Eye (tissue), 1 donor: ENCODE measurements around the gene EPM2AIP1.
"Not testable (repeated sequence)": the region's sequence is repeated elsewhere in the genome, so short reads cannot be mapped to it uniquely, and the experiment has no call there.

Experiments used
- DNase-seq: peaks from one replicate; pipeline ENCODE4 v3.0.0-alpha.2; 2015

Gene EPM2AIP1

GRCh38 chr3:36991923-36992805 lies 767 bp downstream of the EPM2AIP1 start:
- peak; percentile 87 for DNase-seq

DNA sequence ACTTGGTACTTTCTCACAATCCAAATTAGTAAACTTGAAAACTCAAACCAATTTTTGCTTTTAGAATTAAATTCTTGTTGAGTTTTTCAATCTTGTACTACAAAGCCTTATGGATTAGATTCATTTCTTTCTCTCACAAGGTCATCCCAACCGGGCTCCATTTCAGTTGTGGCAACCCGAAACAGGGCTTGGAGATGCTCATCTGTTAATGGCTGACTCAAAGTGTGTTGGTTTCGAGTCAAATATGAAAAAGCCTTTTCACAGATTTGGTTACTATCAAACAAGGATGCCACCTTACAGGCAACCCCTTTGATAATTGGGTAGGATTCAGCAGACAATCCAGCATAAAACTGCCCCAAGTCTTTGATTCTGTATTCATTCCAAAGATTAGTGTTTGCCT lies 1.8 kb downstream of the EPM2AIP1 start:
- DNase-seq: no peak

- no peak for DNase-seq
Measured at GRCh38 chr3:36989568-36989967, 3.4 kb downstream of the EPM2AIP1 start.

GRCh38 chr3:36989005-36989404 lies 3.9 kb downstream of the EPM2AIP1 start:
- no peak for DNase-seq

DNA sequence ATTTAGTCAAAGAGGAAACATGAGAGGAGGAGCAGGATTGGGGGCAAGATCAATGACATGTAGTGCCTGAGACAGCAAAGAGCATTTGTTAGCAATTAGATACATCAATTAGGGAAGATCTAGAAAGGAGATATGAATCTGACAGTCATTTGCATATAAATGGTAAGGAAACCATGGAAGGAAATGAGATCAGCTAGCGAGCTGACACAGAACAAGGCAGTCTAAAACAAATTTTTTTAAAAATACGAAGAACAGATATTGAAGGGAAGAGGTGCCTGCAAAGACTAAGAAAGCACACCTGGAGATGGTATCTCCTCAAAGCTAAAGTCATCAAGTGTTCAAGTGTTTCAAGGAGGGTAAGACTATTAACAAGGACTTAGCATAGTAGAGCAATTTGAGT lies 4.6 kb downstream of the EPM2AIP1 start:
- no peak for DNase-seq

DNA sequence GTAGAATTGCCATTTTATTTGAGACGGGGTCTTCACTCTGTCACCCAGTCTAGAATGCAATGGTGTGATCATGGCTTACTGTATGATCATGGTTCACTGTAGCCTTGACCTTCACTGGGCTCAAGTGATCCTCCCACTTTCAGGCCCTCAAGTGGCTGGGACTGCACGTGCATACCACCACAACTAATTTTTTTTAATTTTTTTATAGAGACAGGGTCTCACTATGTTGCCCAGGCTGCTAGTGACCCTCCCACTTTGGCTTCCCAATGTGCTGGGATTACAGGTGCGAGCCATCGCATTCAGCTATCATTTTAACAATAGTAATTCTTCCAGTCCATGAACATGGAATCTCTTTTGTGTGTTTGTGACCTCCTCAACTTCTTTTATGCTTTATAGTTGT lies 11.9 kb downstream of the EPM2AIP1 start:
- no peak for DNase-seq

DNA sequence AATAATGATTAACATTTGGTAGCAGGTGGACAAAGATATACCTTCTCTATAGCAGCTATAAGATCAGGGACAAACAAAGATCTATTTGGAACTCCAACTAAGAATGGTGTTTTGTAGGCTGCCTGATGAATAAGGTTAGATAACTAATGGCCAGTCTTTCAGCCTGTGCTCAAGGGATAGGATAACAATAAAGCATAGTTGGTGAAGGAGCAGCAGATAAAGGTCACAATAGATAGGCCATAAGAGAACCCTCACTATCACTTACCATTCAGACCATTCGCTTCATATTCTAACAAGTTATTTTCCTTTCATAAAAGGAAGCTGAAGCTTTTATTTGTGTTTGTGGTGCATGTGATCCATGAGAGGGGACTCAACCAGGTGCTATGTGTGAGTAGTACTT lies 19.8 kb downstream of the EPM2AIP1 start:
- no peak for DNase-seq

GRCh38 chr3:36972163-36972562 lies 20.8 kb downstream of the EPM2AIP1 start:
- DNase-seq: no peak

- peak; percentile 90 for DNase-seq
Measured at GRCh38 chr3:36969540-36970432, 23.1 kb downstream of the EPM2AIP1 start.

- no peak for DNase-seq
Measured at GRCh38 chr3:36969085-36969484, 23.8 kb downstream of the EPM2AIP1 start.

DNA sequence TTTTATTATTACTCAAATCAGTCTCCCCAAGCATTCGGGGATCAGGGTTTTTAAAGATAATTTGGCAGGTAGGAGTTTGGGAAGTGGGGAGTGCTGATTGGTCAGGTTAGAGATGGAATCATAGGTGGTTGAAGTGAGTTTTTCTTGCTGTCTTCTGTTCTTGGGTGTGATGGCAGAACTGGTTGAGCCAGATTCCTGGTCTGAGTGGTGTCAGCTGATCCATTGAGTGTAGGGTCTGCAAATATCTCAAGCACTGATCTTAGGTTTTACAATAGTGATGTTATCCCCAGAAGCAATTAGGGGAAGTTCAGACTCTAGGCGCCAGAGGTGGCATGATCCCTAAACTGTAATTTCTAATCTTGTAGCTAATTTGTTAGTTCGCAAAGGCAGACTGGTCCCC lies 27.5 kb downstream of the EPM2AIP1 start:
- DNase-seq: peak; percentile 29

DNA sequence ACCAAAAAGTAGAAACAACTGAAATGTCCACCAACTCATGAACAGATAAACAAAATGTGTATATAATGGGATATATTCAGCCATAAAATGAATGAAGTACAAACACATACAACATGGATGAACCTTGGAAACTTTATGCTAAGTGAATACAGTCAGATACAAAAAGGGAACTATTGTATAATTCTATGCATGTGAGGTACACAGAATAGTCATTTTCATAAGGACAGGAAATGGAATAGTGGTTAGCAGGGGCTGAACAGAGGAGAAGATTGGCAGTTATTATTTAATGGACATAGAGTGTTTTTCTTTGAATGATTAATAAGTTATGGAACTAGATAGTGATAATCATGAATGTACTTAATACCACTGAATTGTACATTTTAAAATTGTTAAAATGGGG lies 28.1 kb downstream of the EPM2AIP1 start:
- no peak for DNase-seq

- no peak for DNase-seq
Measured at GRCh38 chr3:36964331-36964730, 28.6 kb downstream of the EPM2AIP1 start.

DNA sequence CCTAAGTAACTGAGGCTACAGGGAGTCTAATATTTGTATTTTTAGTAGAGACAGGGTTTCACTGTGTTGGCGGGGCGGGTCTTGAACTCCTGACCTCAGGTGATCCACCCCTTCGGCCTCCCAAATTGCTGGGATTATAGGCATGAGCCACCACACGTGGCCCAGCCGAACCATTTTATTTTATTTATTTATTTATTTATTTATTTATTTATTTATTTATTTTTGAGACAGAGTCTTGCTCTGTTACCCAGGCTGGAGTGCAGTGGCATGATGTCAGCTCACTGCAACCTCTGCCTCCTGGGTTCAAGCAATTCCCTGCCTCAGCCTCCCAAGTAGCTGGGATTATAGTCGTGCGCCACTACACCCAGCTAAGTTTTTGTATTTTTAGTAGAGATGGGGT lies 29.9 kb downstream of the EPM2AIP1 start:
- not testable (repeated sequence) for DNase-seq

- DNase-seq: no peak
Measured at GRCh38 chr3:36960502-36960901, 32.4 kb downstream of the EPM2AIP1 start.

DNA sequence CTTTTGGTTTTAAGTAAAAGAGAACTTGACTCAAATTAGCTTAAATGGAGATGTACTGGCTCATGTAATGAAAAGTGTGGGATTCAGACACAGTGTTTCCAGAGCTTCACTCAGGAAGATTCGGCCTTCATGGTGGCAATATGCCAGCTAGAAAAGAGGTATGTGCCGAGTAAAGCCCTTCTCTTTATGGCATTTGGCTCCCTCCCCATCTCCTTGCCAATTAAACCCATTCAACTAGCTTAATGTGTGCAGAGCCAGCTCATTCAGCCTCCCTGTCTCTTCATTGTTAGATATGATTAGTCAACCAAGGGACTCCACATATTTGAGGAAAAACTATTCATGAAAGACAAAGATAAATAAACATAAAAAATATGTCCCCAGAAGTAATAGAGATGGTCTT lies 33.1 kb downstream of the EPM2AIP1 start:
- peak; percentile 32 for DNase-seq

GRCh38 chr3:36957862-36958686 lies 34.9 kb downstream of the EPM2AIP1 start:
- no peak for DNase-seq

DNA sequence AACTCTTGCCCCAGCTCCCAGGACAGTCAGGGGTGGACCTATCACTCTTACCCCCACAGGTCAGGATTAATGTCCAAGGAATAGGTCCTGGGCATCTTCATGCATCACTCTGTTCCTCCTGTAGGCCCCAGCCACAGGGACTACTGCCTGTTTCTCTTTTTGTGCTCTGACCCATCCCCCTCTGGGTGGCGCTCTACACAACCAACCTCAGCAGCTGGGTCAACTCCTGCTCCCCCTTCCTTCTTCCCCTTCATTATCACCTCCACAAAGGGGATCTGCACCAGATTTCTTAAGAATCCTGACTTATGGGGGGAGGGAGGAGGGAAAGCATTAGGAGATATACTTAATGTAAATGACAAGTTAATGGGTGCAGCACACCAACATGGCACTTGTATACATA lies 35.9 kb downstream of the EPM2AIP1 start:
- DNase-seq: no peak

DNA sequence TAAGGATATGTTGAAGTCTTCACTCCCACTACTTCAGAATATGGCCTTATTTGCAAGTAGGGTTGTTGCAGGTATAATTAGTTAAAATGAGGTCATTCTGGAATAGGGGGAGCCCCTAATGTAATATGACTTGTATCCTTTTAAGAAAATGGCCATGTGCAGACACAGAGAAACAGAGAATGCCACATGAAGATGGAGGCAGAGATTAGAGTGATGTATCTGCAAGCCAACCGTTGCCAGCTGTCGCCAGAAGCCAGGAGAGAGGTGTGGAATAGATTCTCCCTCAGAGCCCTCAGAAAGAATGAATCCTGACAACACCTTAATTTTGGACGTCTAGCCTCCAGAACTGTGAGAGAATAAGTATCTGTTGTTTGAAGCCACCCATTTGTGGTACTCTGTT lies 36.8 kb downstream of the EPM2AIP1 start:
- no peak for DNase-seq

- DNase-seq: no peak
Measured at GRCh38 chr3:36954452-36955134, 38.3 kb downstream of the EPM2AIP1 start.

GRCh38 chr3:36947814-36948213 lies 45.1 kb downstream of the EPM2AIP1 start:
- DNase-seq: not testable (repeated sequence)

- no peak for DNase-seq
Measured at GRCh38 chr3:36945333-36945980, 47.5 kb downstream of the EPM2AIP1 start.
